NCI-H2029 treated with DMSO at 0.1 percent for 48 hours (cell line): ENCODE results near the gene SCAMP5.

ENCODE experiments used
- DNase-seq: peaks from one replicate; lab custom pipeline; 2025; lab: John Stamatoyannopoulos, UW

The SCAMP5 gene

DNA sequence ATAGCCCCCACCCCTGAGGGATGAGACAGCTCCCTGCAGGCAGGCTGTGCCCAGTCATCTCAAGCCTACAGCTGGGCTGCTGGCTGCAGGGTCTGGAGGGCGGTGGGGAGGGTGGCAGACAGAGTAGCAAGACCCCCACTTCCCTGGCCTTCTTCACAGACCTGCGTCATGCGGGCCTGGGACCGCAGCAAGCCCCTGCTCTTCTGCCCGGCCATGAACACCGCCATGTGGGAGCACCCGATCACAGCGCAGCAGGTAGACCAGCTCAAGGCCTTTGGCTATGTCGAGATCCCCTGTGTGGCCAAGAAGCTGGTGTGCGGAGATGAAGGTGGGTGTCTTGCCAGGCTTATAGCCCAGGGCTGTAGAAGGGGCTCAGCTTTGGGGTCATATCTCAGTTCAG lies 53.0 kb downstream of the SCAMP5 start:
- DNase-seq: no peak

- peak; percentile 24 for DNase-seq
Observed at GRCh38 chr15:75049392-75049791, 54.0 kb downstream of the SCAMP5 start.

- no peak for DNase-seq
Observed at GRCh38 chr15:75050283-75050682, 54.9 kb downstream of the SCAMP5 start.

- DNase-seq: no peak
Observed at GRCh38 chr15:75051191-75051608, 55.8 kb downstream of the SCAMP5 start.

DNA sequence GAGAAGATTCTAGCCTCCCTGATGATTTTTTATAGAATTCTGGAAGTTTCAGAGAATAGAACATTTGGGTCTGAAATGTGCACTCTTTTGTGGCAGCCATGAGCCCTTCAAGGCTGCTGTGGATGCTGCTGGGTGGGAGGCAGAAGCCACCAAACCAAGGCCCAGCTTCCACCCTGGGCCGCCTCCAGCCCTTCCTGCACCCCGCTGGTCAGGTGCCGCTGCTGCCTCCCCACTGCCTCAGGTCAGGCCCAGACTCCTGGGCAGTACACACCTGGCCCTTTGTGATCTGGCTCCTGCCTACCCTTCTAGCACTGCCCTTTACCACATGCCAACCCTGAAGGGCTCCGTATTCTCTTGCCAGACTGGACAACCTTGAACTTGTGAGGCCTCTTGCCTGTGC lies 56.3 kb downstream of the SCAMP5 start:
- DNase-seq: no peak

DNA sequence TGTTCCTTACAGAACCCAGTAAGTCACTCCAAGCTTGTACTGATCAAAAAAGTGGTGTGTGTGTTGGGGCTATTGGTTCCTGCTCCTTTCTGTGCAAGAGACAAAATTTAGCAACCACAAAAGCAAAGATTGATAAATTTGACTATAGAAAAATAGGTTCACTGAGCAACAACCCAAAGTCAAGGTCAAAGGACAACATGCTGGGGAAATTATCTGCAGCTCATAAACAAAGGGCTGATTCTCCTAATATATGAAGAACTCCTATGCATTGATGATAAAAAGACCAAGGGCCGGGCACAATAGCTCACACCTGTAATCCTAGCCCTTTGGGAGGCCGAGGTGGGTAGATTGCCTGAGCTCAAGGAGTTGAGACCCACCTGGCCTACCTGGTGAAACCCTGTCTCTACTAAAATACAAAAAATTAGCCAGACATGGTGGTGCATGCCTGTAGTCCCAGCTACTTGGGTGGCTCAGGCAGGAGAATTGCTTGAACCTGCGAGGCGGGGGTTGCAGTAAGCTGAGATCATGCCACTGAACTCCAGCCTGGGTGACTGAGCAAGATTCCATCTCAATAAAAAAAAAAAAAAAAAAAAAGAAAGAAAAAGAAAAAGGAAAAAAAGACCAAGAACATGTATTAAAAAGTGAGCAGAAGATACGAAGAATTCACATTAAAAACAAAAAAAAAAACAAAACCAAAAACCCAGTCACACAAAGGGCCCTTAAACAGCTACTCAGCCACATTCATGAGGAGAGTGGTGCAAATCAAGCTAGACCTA lies 57.8 kb downstream of the SCAMP5 start:
- DNase-seq: no peak

GRCh38 chr15:75053748-75054125 lies 58.4 kb downstream of the SCAMP5 start:
- no peak for DNase-seq

- no peak for DNase-seq
Observed at GRCh38 chr15:75054172-75054897, 59.0 kb downstream of the SCAMP5 start.

DNA sequence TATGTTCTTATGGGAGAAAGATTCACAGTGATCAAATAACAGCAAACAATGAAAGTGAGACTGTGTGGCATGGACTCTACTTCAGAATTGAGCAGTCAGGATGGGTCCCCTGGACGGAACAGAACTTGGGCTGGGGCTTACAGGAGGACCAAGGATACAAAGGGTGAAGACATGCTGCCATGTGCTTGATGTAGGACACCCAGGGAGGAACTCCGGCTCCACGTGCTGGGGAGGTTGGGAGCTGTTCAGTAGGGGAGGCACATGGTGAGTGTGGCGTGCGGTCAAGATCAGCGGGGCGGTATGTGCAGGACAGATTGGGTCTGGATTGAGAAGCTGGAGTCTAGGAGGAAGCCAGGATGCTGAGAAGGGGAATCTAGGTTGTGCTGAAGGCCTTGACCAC lies 60.7 kb downstream of the SCAMP5 start:
- no peak for DNase-seq

DNA sequence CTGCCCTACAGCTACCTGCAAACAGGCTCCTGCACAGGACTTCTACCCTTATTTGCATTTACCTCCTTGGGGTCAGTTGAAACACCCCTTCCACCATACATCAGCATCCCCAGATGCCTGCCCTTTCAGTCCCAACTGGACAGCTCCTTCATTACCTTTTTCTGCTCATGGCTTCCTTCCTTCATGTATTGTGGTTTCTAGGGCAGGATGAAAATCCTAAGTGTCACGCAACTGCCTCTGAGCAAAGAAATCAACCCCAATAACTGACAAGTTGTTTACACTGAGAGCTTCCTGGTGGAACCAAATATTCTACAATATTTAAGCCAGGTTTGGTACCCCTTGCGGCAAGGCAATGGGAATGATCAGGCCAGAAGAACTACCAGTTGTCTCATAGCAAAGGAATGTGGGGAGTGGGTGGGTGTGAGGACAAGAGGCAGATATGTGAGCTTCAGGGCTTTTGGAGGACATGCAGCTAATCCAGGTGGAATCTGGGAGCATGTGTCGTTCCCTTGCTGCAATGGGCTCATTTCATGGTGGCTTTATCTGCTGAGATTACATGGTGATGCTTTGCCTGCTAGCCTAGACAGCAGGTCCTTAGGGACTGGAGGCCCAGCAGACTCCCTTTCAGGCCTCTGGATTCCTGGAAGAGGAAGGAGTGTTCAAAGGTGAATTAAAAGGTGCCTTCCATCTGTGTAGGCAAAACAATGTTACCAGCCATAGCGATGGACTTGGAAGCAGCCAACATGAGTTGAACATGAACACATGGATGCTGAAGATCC lies 63.0 kb downstream of the SCAMP5 start:
- no peak for DNase-seq

- DNase-seq: no peak
Observed at GRCh38 chr15:75059607-75060006, 64.2 kb downstream of the SCAMP5 start.

DNA sequence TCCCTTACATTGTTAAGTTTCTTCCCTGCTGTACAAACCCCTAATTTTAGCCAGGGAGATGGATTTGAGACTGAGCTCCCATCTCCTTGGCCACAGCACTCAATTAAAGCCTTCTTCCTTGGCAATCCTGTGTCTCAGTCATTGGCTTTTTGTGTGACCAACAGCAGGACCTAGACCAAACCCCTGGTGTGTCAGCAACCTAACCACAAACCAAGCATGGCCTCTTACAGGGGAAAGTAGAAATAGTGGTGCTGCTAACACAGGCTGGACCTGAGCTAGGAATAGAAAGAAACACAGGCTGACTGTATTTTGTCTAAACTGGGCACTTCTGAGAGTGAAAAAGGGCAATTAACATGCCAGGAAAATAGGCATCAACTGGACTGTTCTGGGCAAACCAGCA lies 65.9 kb downstream of the SCAMP5 start:
- DNase-seq: no peak

DNA sequence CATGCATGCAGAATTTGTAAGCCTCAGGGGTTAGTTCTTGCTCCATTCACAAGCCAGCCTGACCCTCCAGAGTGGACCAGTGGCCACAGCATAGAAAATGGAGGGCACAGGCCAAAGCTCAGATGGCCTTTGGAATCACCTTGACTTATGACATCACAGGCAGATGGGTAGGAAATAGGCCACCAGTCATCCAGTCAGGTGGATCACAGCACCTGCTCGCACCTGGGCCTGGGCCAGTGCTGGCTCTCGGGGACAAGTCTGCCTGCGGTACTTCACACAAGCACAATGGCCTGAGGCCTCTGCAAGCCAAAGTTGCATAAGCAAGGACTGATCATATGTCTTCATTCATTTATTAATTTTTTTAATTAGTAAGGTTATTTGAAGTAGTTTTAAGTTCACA lies 67.3 kb downstream of the SCAMP5 start:
- DNase-seq: no peak

- DNase-seq: no peak
Observed at GRCh38 chr15:75063338-75063737, 68.0 kb downstream of the SCAMP5 start.

- DNase-seq: no peak
Observed at GRCh38 chr15:75063889-75064288, 68.5 kb downstream of the SCAMP5 start.

DNA sequence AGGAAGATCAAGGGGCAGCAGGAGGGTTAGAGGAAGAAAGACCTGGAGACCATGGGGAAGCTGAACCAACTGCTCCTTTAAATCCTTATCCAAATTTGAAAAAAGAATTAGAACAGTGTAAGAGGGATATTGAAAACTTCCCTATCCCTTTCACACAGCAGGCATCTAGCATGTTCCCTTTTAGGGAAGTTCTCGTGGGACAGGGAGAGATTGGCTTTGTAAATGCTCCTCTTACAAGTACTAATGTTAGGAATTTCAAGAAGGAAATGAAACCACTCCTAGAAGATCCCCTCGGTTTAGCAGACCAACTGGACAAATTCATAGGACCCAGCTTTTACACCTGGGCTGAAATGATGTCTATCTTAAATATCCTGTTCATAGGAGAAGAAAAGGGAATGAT lies 69.5 kb downstream of the SCAMP5 start:
- no peak for DNase-seq

DNA sequence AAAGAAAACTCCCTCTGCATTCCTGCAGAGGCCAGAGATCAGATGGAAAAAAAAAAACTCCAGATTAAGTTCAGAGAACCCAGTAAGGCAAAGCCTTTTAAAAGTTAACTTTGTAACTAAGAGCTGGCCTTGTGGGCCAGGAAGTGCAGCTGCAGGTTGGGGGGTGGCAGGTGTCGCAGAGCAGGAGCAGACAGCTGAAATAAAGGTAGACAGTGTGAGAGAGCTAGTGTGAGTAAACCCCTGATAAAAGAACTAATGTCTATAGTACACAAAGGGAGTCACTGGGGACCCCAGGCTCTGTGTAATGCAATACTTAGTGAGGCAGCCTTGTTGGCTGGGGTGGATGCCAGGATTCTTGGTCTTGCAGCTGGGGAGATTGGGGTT lies 70.1 kb downstream of the SCAMP5 start:
- DNase-seq: no peak

DNA sequence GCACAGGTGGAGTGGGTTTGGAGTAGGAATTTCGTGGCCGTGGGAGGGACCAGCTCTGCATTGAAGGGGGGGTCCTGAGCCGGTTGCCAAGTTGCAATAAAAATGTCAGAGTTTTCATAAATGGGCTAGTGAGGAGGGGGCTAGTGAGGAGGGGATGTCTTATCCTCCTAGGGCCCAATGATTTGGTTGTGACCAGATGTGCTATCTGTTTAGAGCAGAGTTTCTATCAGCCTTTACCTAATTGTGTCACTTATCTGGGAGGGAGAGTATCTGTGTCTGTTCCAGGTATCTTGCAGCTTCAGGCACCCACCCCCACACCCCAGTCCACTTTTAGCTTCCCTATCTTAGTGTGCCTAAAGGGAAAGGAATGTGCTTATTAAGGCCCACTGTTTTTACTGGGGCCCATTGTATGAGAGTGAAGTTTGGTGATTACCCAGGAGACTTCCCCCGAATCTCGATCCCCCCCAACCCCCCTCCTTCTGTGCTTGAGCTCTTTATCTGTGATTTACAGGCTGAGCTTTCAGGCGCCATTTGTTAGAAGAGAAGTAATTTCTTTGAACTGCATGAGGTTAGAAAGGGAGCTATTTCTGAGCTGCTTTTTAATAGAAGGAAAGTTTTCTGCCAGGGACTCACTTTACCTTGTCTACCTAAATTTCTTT lies 70.6 kb downstream of the SCAMP5 start:
- no peak for DNase-seq

GRCh38 chr15:75067123-75067830 lies 71.9 kb downstream of the SCAMP5 start:
- no peak for DNase-seq

GRCh38 chr15:75068748-75069147 lies 73.4 kb downstream of the SCAMP5 start:
- no peak for DNase-seq

- DNase-seq: no peak
Observed at GRCh38 chr15:75069301-75069925, 74.0 kb downstream of the SCAMP5 start.
